Measurements from ENCODE around the gene HECW1. TPM values are rescaled to one million over a fixed set of nuclear protein-coding genes. Genes with fewer than 3 reads are reported as not detected.

The HECW1 gene
- total RNA-seq, 2 donors from 2014 or later = 0.04 TPM; not detected in 1

GRCh38 chr7:43444711-43445578, 332.5 kb downstream of the HECW1 start:
- DNase-seq (ENCODE audit: low spot score) = no peak

GRCh38 chr7:43449577-43449976, 337.1 kb downstream of the HECW1 start:
- Histone ChIP-seq H3K4me1 (no peaks in the 10 kb centered on the region), H3K4me3 (no peak overlapping the region), H3K27me3 (no peaks in the 10 kb centered on the region), H3K9me3 (no peaks in the 10 kb centered on the region), H3K27ac (no peak overlapping the region), H3K36me3 (no peaks in the 10 kb centered on the region)
- no peak for TF ChIP-seq CTCF (IDR thresholded peaks at IDR 0.05)
- DNase-seq (ENCODE audit: low spot score) = no peak

More at GRCh38 chr7:43444711-43445578, 332.5 kb downstream of the HECW1 start:
- H3K27ac ChIP-seq = no peak overlapping the region
- H3K36me3 ChIP-seq = no peaks in the 10 kb centered on the region
- H3K9me3 ChIP-seq = no peaks in the 10 kb centered on the region
- H3K4me3 ChIP-seq = no peak overlapping the region
- no peaks in the 10 kb centered on the region for H3K4me1 ChIP-seq
- no peaks in the 10 kb centered on the region for H3K27me3 ChIP-seq
- no peak for TF ChIP-seq CTCF (IDR thresholded peaks at IDR 0.05)

GRCh38 chr7:43450894-43451293, 338.4 kb downstream of the HECW1 start:
- no peak for DNase-seq (ENCODE audit: low spot score)
- Histone ChIP-seq H3K4me1 (no peaks in the 10 kb centered on the region), H3K36me3 (no peaks in the 10 kb centered on the region), H3K9me3 (no peaks in the 10 kb centered on the region), H3K4me3 (no peak overlapping the region), H3K27me3 (no peaks in the 10 kb centered on the region), H3K27ac (no peak overlapping the region)
- no peak for TF ChIP-seq CTCF (IDR thresholded peaks at IDR 0.05)

GRCh38 chr7:43454936-43455518, 342.6 kb downstream of the HECW1 start:
- Histone ChIP-seq H3K27me3 (no peaks in the 10 kb centered on the region), H3K9me3 (no peaks in the 10 kb centered on the region), H3K36me3 (no peaks in the 10 kb centered on the region), H3K4me3 (no peak overlapping the region), H3K4me1 (no peaks in the 10 kb centered on the region), H3K27ac (no peak overlapping the region)
- no peak for DNase-seq (ENCODE audit: low spot score)
- TF ChIP-seq CTCF (IDR thresholded peaks at IDR 0.05) = peak; percentile 17 to 50

- no peak for DNase-seq (ENCODE audit: low spot score)
- Histone ChIP-seq H3K27ac (no peak overlapping the region), H3K27me3 (no peaks in the 10 kb centered on the region), H3K4me1 (no peaks in the 10 kb centered on the region), H3K4me3 (no peak overlapping the region), H3K9me3 (no peaks in the 10 kb centered on the region), H3K36me3 (no peaks in the 10 kb centered on the region)
- TF ChIP-seq CTCF (IDR thresholded peaks at IDR 0.05) = no peak
Measured at GRCh38 chr7:43456200-43456599, 343.8 kb downstream of the HECW1 start.

All from right atrium auricular region (tissue), 2 donors.